K562 (cell line): ENCODE measurements around the gene SNRNP70. TPM values are rescaled to one million over a fixed set of nuclear protein-coding genes. Genes with fewer than 3 reads are reported as not detected.

Experiments used
- CBFA2T3 ChIP-seq: fragments of 450-650 bp; IDR thresholded peaks from 2 replicates; pipeline ENCODE4 v1.6.1; 2017
- CBX3 ChIP-seq, 2 experiments: IDR thresholded peaks; 1 replicate in 1 of 2; 2 replicates in 1 of 2; pipeline ENCODE4 v1.6.1; 2012; ENCODE audit warnings: inconsistent platforms in 2 of 2, low read length in 2 of 2, borderline replicate concordance in 1 of 2, control low read depth in 1 of 2
- MAZ ChIP-seq, 2 experiments: fragments of 450-650 bp in 1 of 2; sonication (generic) in 1 of 2; formaldehyde crosslinking; IDR thresholded peaks in 1 of 2; conservative IDR thresholded peaks in 1 of 2; 2 replicates each; pipeline versions ENCODE4 v1.4.0 to v1.5.0; 2020; ENCODE audit warnings: mild to moderate bottlenecking in 1 of 2, missing genetic modification reagents in 1 of 2
- MYC ChIP-seq, 2 experiments: fragments of 250-450 bp in 1 of 2; sonication (Bioruptor Pico) in 1 of 2; IDR thresholded peaks; 2 replicates each; pipeline versions ENCODE4 v1.5.1 to v1.6.1; 2012 to 2021; ENCODE audit warnings: low read depth in 2 of 2, borderline replicate concordance in 1 of 2, improper control_type of control experiment in 1 of 2, low read length in 1 of 2, mild to moderate bottlenecking in 1 of 2, moderate library complexity in 1 of 2
- NEUROD1 ChIP-seq: fragments of 150-350 bp; IDR thresholded peaks from 2 replicates; pipeline ENCODE4 v1.6.1; 2014; ENCODE audit warnings: borderline replicate concordance, low read length, low read depth; ENCODE audit not compliant: partially characterized antibody
- NFIC ChIP-seq: fragments of 450-650 bp; IDR thresholded peaks from 2 replicates; pipeline ENCODE4 v1.6.1; 2017; ENCODE audit warnings: mild to moderate bottlenecking, inconsistent platforms
- NR4A1 ChIP-seq, 2 experiments: fragments of 250-450 bp in 1 of 2; fragments of 450-650 bp in 1 of 2; sonication (Bioruptor Pico) in 1 of 2; IDR thresholded peaks; 2 replicates each; pipeline versions ENCODE4 v1.4.0 to v1.6.1; 2016 to 2020; ENCODE audit warnings: mild to moderate bottlenecking in 2 of 2, missing compliant biosample characterization in 1 of 2, missing genetic modification characterization in 1 of 2, moderate library complexity in 1 of 2
- RCOR1 ChIP-seq, 2 experiments: IDR thresholded peaks; 2 replicates each; pipeline ENCODE4 v1.6.1; 2012; ENCODE audit warnings: low read depth in 2 of 2, low read length in 2 of 2, borderline replicate concordance in 1 of 2, improper control_type of control experiment in 1 of 2
- ZBED1 ChIP-seq: IDR thresholded peaks from 2 replicates; pipeline ENCODE4 v1.6.1; 2014
- ZFP1 ChIP-seq: fragments of 450-650 bp; formaldehyde crosslinking; IDR thresholded peaks from 2 replicates; pipeline ENCODE4 v1.4.0; 2020; ENCODE audit warnings: mild to moderate bottlenecking, mixed read lengths
- polyA plus RNA-seq, 8 experiments: library from polyadenylated mRNA; depleted of rRNA in 4 of 8; stranded (reverse) in 5 of 8; unstranded in 3 of 8; fragments of >200 nt; fragmentation: Nextera tagmentation in 2 of 8; fragmentation: Illumina TruSeq in 1 of 8; extraction: Ambion mirVana in 2 of 8; extraction: Trizol in 1 of 8; gene quantifications; 2 replicates each; pipeline versions ENCODE4 v1.2.1 to v1.2.3, GENCODE V29; 2011 to 2014; ENCODE audit warnings: inconsistent platforms in 1 of 8, missing spikeins in 1 of 8
- total RNA-seq, 7 experiments: library from RNA; depleted of rRNA in 6 of 7; stranded (reverse); fragments of >200 nt in 6 of 7; fragmentation: Illumina TruSeq in 2 of 7; extraction: Trizol in 2 of 7; gene quantifications; 2 replicates each; pipeline versions ENCODE4 v1.2.1 to v1.2.3, GENCODE V29; 2011 to 2021; ENCODE audit warnings: low replicate concordance in 1 of 7
- TF ChIP-seq, protein P1 (sequence below): fragments of 250-450 bp; sonication (Bioruptor Pico); IDR thresholded peaks from 2 replicates; pipeline ENCODE4 v1.8.0; 2021; ENCODE audit warnings: borderline replicate concordance, mild to moderate bottlenecking, moderate library complexity; ENCODE audit not compliant: poor library complexity, severe bottlenecking
- TF ChIP-seq, protein P2 (sequence below): sonication (generic); formaldehyde crosslinking; IDR thresholded peaks from 2 replicates; pipeline ENCODE4 v1.8.0; 2022; ENCODE audit warnings: mild to moderate bottlenecking, low read depth, missing genetic modification reagents
- TF ChIP-seq, protein P3 (sequence below), 2 experiments: fragments of 450-650 bp; conservative IDR thresholded peaks; 2 replicates each; pipeline ENCODE4 v1.6.1; 2017; ENCODE audit warnings: mild to moderate bottlenecking in 2 of 2, moderate library complexity in 2 of 2
- TF ChIP-seq, protein P4 (sequence below): fragments of 450-650 bp; IDR thresholded peaks from 2 replicates; pipeline ENCODE4 v1.6.1; 2018; ENCODE audit not compliant: partially characterized antibody
- TF ChIP-seq, protein P5 (sequence below): sonication (generic); formaldehyde crosslinking; IDR thresholded peaks from 2 replicates; pipeline ENCODE4 v1.8.0; 2022; ENCODE audit warnings: mild to moderate bottlenecking, missing genetic modification reagents, borderline replicate concordance

SNRNP70 gene
- total and polyA plus RNA-seq, 9 of the 15 experiments (the other 6 are each of a cell fraction or from before 2014, with no cell fraction given), result 2.8 to 496 (median 136) TPM

DNA sequence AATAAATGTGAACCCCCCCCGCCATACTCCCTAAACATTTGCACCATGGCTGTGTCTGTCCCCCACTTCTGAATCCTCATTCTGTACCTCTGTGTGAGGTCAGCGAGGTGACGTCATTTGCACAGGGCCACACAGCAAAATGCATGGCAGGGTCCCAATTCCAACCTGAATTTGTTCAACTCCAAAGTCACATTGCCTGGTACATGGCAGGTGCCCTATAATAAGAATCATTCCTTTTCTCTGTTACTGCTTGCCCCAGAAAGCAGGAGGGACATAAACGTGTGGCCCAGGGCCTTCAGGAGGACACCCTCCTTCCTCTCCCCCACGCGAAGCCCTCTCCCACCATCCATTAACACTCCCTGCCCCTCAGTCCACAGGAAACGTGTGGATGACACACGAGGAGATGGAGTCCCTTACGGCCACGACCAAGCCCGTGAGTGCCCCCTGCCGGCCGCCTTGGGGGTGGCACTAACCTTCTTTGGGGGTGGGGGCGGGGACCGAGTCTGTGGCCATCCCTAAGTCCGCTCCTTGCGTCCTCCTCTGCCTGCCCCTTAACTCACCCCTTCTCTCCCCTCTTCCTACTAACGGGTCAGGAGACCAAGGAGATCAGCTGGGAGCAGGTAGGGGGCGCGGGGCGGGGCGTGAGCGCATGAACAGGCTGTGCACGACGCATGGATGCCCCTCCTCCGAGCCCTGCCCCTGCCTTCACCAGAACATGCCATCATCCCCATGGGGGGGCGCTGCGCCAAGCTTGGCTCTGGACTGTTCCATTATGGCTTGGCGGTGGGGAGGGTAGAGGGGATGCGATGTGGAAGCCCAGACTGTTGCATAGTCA, 60.5 kb downstream of the SNRNP70 start (continued):
- TF ChIP-seq NEUROD1 (peak; percentile 56), RCOR1 (IDR thresholded peaks at IDR 0.05; ENCODE audit: borderline replicate concordance in 1 of 2, low read depth in 2 of 2, low read length in 2 of 2) (peak in 1 of 2 experiments; percentile 25; a peak in 2 of 4 replicates), MAZ (CRISPR knock-in tag; conservative IDR thresholded peaks at IDR 0.05 in 1 of 2, IDR thresholded peaks at IDR 0.05 in 1 of 2) (peak; percentile 63 to 89), ZFP1 (CRISPR knock-in tag) (no peak), NFIC (peak; percentile 14; the same call in 1 of the 2 replicates), CBFA2T3 (0 out of 2 replicates have a peak, but pooled peaks have one; percentile 3), NR4A1 (CRISPR knock-in tag; IDR thresholded peaks at IDR 0.05) (no peak), NR4A1 (tag; IDR thresholded peaks at IDR 0.05) (0 out of 2 replicates have a peak, but pooled peaks have one; percentile 17), ZBED1 (no peak), CBX3 (IDR thresholded peaks at IDR 0.05; ENCODE audit: borderline replicate concordance in 1 of 2, low read length in 2 of 2) (peak in 1 of 2 experiments; percentile 46; a peak in 1 of 3 replicates), MYC (IDR thresholded peaks at IDR 0.05; ENCODE audit: low read depth, low read length) (peak; percentile 87), MYC (CRISPR knock-in tag; IDR thresholded peaks at IDR 0.05; ENCODE audit: borderline replicate concordance, low read depth) (no peak)
- TF ChIP-seq, protein P1, sequence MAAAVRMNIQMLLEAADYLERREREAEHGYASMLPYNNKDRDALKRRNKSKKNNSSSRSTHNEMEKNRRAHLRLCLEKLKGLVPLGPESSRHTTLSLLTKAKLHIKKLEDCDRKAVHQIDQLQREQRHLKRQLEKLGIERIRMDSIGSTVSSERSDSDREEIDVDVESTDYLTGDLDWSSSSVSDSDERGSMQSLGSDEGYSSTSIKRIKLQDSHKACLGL (CRISPR knock-in tag), result no peak
- TF ChIP-seq, protein P2, sequence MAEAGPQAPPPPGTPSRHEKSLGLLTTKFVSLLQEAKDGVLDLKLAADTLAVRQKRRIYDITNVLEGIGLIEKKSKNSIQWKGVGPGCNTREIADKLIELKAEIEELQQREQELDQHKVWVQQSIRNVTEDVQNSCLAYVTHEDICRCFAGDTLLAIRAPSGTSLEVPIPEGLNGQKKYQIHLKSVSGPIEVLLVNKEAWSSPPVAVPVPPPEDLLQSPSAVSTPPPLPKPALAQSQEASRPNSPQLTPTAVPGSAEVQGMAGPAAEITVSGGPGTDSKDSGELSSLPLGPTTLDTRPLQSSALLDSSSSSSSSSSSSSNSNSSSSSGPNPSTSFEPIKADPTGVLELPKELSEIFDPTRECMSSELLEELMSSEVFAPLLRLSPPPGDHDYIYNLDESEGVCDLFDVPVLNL (CRISPR knock-in tag), result peak; percentile 1; the same call in 1 of the 2 replicates
- TF ChIP-seq, protein P3, sequence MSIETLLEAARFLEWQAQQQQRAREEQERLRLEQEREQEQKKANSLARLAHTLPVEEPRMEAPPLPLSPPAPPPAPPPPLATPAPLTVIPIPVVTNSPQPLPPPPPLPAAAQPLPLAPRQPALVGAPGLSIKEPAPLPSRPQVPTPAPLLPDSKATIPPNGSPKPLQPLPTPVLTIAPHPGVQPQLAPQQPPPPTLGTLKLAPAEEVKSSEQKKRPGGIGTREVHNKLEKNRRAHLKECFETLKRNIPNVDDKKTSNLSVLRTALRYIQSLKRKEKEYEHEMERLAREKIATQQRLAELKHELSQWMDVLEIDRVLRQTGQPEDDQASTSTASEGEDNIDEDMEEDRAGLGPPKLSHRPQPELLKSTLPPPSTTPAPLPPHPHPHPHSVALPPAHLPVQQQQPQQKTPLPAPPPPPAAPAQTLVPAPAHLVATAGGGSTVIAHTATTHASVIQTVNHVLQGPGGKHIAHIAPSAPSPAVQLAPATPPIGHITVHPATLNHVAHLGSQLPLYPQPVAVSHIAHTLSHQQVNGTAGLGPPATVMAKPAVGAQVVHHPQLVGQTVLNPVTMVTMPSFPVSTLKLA (conservative IDR thresholded peaks at IDR 0.05), result peak; percentile 85 to 91
- TF ChIP-seq, protein P4, sequence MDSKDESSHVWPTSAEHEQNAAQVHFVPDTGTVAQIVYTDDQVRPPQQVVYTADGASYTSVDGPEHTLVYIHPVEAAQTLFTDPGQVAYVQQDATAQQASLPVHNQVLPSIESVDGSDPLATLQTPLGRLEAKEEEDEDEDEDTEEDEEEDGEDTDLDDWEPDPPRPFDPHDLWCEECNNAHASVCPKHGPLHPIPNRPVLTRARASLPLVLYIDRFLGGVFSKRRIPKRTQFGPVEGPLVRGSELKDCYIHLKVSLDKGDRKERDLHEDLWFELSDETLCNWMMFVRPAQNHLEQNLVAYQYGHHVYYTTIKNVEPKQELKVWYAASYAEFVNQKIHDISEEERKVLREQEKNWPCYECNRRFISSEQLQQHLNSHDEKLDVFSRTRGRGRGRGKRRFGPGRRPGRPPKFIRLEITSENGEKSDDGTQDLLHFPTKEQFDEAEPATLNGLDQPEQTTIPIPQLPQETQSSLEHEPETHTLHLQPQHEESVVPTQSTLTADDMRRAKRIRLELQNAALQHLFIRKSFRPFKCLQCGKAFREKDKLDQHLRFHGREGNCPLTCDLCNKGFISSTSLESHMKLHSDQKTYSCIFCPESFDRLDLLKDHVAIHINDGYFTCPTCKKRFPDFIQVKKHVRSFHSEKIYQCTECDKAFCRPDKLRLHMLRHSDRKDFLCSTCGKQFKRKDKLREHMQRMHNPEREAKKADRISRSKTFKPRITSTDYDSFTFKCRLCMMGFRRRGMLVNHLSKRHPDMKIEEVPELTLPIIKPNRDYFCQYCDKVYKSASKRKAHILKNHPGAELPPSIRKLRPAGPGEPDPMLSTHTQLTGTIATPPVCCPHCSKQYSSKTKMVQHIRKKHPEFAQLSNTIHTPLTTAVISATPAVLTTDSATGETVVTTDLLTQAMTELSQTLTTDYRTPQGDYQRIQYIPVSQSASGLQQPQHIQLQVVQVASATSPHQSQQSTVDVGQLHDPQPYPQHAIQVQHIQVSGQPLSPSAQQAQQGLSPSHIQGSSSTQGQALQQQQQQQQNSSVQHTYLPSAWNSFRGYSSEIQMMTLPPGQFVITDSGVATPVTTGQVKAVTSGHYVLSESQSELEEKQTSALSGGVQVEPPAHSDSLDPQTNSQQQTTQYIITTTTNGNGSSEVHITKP, result peak; percentile 99
- TF ChIP-seq, protein P5, sequence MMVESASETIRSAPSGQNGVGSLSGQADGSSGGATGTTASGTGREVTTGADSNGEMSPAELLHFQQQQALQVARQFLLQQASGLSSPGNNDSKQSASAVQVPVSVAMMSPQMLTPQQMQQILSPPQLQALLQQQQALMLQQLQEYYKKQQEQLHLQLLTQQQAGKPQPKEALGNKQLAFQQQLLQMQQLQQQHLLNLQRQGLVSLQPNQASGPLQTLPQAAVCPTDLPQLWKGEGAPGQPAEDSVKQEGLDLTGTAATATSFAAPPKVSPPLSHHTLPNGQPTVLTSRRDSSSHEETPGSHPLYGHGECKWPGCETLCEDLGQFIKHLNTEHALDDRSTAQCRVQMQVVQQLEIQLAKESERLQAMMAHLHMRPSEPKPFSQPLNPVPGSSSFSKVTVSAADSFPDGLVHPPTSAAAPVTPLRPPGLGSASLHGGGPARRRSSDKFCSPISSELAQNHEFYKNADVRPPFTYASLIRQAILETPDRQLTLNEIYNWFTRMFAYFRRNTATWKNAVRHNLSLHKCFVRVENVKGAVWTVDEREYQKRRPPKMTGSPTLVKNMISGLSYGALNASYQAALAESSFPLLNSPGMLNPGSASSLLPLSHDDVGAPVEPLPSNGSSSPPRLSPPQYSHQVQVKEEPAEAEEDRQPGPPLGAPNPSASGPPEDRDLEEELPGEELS, result 0 out of 2 replicates have a peak, but pooled peaks have one; percentile 59
